HUES48 (cell line): ENCODE data around the gene BAIAP2L2.
"Not testable (repeated sequence)": the region's sequence is repeated elsewhere in the genome, so short reads cannot be mapped to it uniquely, and the experiment has no call there.

Experiments used
- H3K27ac ChIP-seq: one replicate; pipeline ENCODE4 v1.7.0; 2013; ENCODE audit warnings: low read depth, low read length, inconsistent platforms
- H3K27me3 ChIP-seq: 2 replicates; pipeline ENCODE4 v1.6.1; 2013; ENCODE audit warnings: mild to moderate bottlenecking, low read length; ENCODE audit not compliant: control insufficient read depth, insufficient read depth
- H3K36me3 ChIP-seq: 2 replicates; pipeline ENCODE4 v1.6.1; 2013; ENCODE audit warnings: low read length; ENCODE audit not compliant: control insufficient read depth, insufficient read depth
- H3K4me1 ChIP-seq: 2 replicates; pipeline ENCODE4 v1.6.1; 2013; ENCODE audit warnings: mild to moderate bottlenecking, low read length; ENCODE audit not compliant: control insufficient read depth, insufficient read depth
- H3K4me3 ChIP-seq: 2 replicates; pipeline ENCODE4 v1.5.1; 2013; ENCODE audit warnings: mild to moderate bottlenecking, low read depth, low read length
- H3K9ac ChIP-seq: 2 replicates; pipeline ENCODE4 v1.6.1; 2013; ENCODE audit warnings: mild to moderate bottlenecking, low read depth, low read length, moderate library complexity
- H3K9me3 ChIP-seq: 2 replicates; pipeline ENCODE4 v1.6.1; 2013; ENCODE audit warnings: low read length; ENCODE audit not compliant: control insufficient read depth, insufficient read depth

The BAIAP2L2 gene

GRCh38 chr22:38127869-38128268 lies 17.4 kb upstream of the BAIAP2L2 start:
- no peak overlapping the region for H3K27ac ChIP-seq
- no peaks in the 10 kb centered on the region for H3K9me3 ChIP-seq
- no peaks in the 10 kb centered on the region for H3K27me3 ChIP-seq
- H3K36me3 ChIP-seq: no peaks in the 10 kb centered on the region
- no peaks in the 10 kb centered on the region for H3K4me1 ChIP-seq
- no peak overlapping the region for H3K9ac ChIP-seq
- H3K4me3 ChIP-seq: no peak overlapping the region

- Histone ChIP-seq H3K9me3 (no peaks in the 10 kb centered on the region), H3K27ac (no peak overlapping the region), H3K9ac (no peak overlapping the region), H3K36me3 (no peaks in the 10 kb centered on the region), H3K27me3 (no peaks in the 10 kb centered on the region), H3K4me1 (no peaks in the 10 kb centered on the region), H3K4me3 (no peak overlapping the region)
These were observed 16.6 kb upstream of the BAIAP2L2 start for GRCh38 chr22:38126928-38127668.

- H3K9ac ChIP-seq: no peak overlapping the region
These were observed 15.3 kb upstream of the BAIAP2L2 start for GRCh38 chr22:38125751-38126201.

GRCh38 chr22:38125038-38125610 lies 14.6 kb upstream of the BAIAP2L2 start:
- Histone ChIP-seq H3K27me3 (no peaks in the 10 kb centered on the region), H3K4me1 (no peaks in the 10 kb centered on the region; the same call in 1 of the 2 replicates), H3K9ac (no peak overlapping the region), H3K36me3 (no peaks in the 10 kb centered on the region), H3K27ac (no peak overlapping the region), H3K9me3 (no peaks in the 10 kb centered on the region), H3K4me3 (no peak overlapping the region)

More at GRCh38 chr22:38125751-38126201, 15.3 kb upstream of the BAIAP2L2 start:
- no peaks in the 10 kb centered on the region for H3K4me1 ChIP-seq
- no peaks in the 10 kb centered on the region for H3K27me3 ChIP-seq
- H3K27ac ChIP-seq: no peak overlapping the region
- no peaks in the 10 kb centered on the region for H3K9me3 ChIP-seq
- no peak overlapping the region for H3K4me3 ChIP-seq
- no peaks in the 10 kb centered on the region for H3K36me3 ChIP-seq

GRCh38 chr22:38124236-38124974 lies 13.9 kb upstream of the BAIAP2L2 start:
- Histone ChIP-seq H3K4me1 (no peaks in the 10 kb centered on the region; the same call in 1 of the 2 replicates), H3K4me3 (no peak overlapping the region), H3K9me3 (no peaks in the 10 kb centered on the region)

GRCh38 chr22:38122616-38123015 lies 12.1 kb upstream of the BAIAP2L2 start:
- no peaks in the 10 kb centered on the region; the same call in 1 of the 2 replicates for H3K4me1 ChIP-seq
- no peak overlapping the region for H3K27ac ChIP-seq
- no peaks in the 10 kb centered on the region for H3K27me3 ChIP-seq
- H3K9me3 ChIP-seq: no peaks in the 10 kb centered on the region
- H3K9ac ChIP-seq: no peak overlapping the region
- H3K36me3 ChIP-seq: no peaks in the 10 kb centered on the region
- no peak overlapping the region for H3K4me3 ChIP-seq

More at GRCh38 chr22:38124236-38124974, 13.9 kb upstream of the BAIAP2L2 start:
- no peaks in the 10 kb centered on the region for H3K36me3 ChIP-seq
- no peaks in the 10 kb centered on the region for H3K27me3 ChIP-seq
- no peak overlapping the region for H3K9ac ChIP-seq
- no peak overlapping the region for H3K27ac ChIP-seq

GRCh38 chr22:38120359-38121110 lies 10.1 kb upstream of the BAIAP2L2 start:
- no peaks in the 10 kb centered on the region for H3K9me3 ChIP-seq
- no peaks in the 10 kb centered on the region for H3K27me3 ChIP-seq
- no peak overlapping the region for H3K27ac ChIP-seq
- H3K9ac ChIP-seq: no peak overlapping the region
- no peaks in the 10 kb centered on the region; the same call in 1 of the 2 replicates for H3K4me1 ChIP-seq
- no peak overlapping the region for H3K4me3 ChIP-seq
- no peaks in the 10 kb centered on the region for H3K36me3 ChIP-seq

- not testable (repeated sequence) for H3K4me1 ChIP-seq
These were observed 8.3 kb upstream of the BAIAP2L2 start for GRCh38 chr22:38118747-38119146.

GRCh38 chr22:38118182-38118581 lies 7.7 kb upstream of the BAIAP2L2 start:
- no peaks in the 10 kb centered on the region for H3K36me3 ChIP-seq
- H3K9ac ChIP-seq: no peak overlapping the region
- no peak overlapping the region for H3K4me3 ChIP-seq
- H3K9me3 ChIP-seq: no peaks in the 10 kb centered on the region
- no peaks in the 10 kb centered on the region; the same call in 1 of the 2 replicates for H3K4me1 ChIP-seq
- H3K27me3 ChIP-seq: no peaks in the 10 kb centered on the region
- no peak overlapping the region for H3K27ac ChIP-seq

More at GRCh38 chr22:38118747-38119146, 8.3 kb upstream of the BAIAP2L2 start:
- H3K27me3 ChIP-seq, H3K4me3 ChIP-seq, H3K9me3 ChIP-seq, H3K9ac ChIP-seq, H3K36me3 ChIP-seq, H3K27ac ChIP-seq: not testable (repeated sequence)

- not testable (repeated sequence) for H3K27me3 ChIP-seq, H3K4me1 ChIP-seq, H3K9me3 ChIP-seq, H3K36me3 ChIP-seq, H3K4me3 ChIP-seq, H3K9ac ChIP-seq, H3K27ac ChIP-seq
These were observed 7.1 kb upstream of the BAIAP2L2 start for GRCh38 chr22:38117556-38117955.
